ENCODE results near the gene PPARA.
A peak's percentile ranks its signal among the peaks of the same experiment; 100 is the strongest.

Gene PPARA

DNA sequence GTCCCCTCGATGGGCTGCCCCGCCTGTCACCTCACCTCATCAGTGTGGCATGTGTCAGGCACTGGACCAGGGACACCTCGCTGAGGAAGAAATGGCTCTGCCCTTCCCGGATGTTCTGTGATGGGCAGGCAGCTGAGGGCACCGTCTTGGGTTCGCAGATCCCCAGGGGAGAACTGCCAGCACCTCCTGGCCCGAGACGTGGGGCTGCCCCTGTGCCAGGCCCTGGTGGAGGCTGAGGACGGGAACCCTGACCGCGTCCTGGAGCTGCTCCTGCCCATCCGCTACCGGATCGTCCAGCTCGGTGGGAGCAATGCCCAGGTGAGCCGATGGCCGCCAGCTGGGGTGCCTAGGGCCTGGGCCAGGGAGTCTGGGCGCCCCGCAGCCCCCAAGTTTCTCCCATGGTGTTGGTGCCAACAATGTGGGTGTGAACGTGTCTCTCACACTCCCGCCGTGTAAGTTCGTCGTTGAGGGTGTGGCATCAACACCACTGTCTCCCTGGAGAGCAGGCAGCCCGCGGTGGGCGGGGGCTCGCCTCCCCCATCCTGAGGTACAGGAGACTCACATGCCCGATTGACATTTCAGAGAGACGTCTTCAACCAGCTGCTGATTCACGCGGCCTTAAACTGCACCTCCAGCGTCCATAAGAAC, 139.0 kb downstream of the PPARA start:
- no peaks in the 10 kb centered on the region for H3K27me3 ChIP-seq (ENCODE audit: control insufficient read depth in 3 of 3, insufficient read depth in 3 of 3, low read depth in 1 of 3, low read length in 3 of 3)
- H3K4me2 ChIP-seq (ENCODE audit: insufficient read depth, low read length, poor library complexity, severe bottlenecking), result no peak overlapping the region
- H3K18ac ChIP-seq (ENCODE audit: low read length), result no peak overlapping the region
- H3K14ac ChIP-seq (ENCODE audit: low read length), result no peak overlapping the region
- H2AFZ ChIP-seq (ENCODE audit: low read length), result no peak overlapping the region
- no peak for DNase-seq (ENCODE audit: low spot score)
- no CpG with 5 or more reads among the region's 33 CpGs for WGBS, 2 donors (ENCODE audit: extremely low coverage in 2 of 2, insufficient read length in 2 of 2, insufficient replicate concordance in 1 of 2)
- H3K4me3 ChIP-seq (ENCODE audit: low read length in 2 of 2), result no peak overlapping the region
- peaks cover 0 to 2% of the 10 kb centered on the region in 2 donors for H3K9me3 ChIP-seq (replicated peaks in 1 of 2; ENCODE audit: control insufficient read depth in 2 of 2, insufficient read depth in 1 of 2, low read depth in 1 of 2, low read length in 2 of 2)
- H3K4me1 ChIP-seq (ENCODE audit: control insufficient read depth in 2 of 2, insufficient read depth in 1 of 2, low read depth in 1 of 2, low read length in 2 of 2), result peaks cover 0 to 4% of the 10 kb centered on the region in 2 donors
- H3K9ac ChIP-seq (ENCODE audit: low read depth, low read length, poor library complexity), result no peak overlapping the region
- no peak overlapping the region for H3K27ac ChIP-seq (replicated peaks; ENCODE audit: low read length)
- H2BK5ac ChIP-seq (ENCODE audit: low read length), result no peak overlapping the region
- H3K36me3 ChIP-seq (replicated peaks in 1 of 2; ENCODE audit: control insufficient read depth in 2 of 2, insufficient read depth in 2 of 2, low read length in 2 of 2), result peaks cover 4 to 70% of the 10 kb centered on the region in 2 donors
- H4K8ac ChIP-seq (ENCODE audit: low read depth, low read length), result no peak overlapping the region
- H2BK12ac ChIP-seq (ENCODE audit: low read length), result no peak overlapping the region
- H2AK5ac ChIP-seq (ENCODE audit: low read depth, low read length), result no peak overlapping the region
- H4K91ac ChIP-seq (ENCODE audit: low read depth, low read length, poor library complexity), result no peak overlapping the region
- no peak overlapping the region for H2BK120ac ChIP-seq (ENCODE audit: low read depth, low read length)
- peaks cover 1% of the 10 kb centered on the region for H3K79me1 ChIP-seq (ENCODE audit: low read depth, low read length)
- no peak overlapping the region for H3K4ac ChIP-seq (ENCODE audit: low read length)
- no peak overlapping the region for H2BK15ac ChIP-seq (ENCODE audit: low read length)
- no peak overlapping the region for H3K23ac ChIP-seq (ENCODE audit: low read depth, low read length, poor library complexity)

DNA sequence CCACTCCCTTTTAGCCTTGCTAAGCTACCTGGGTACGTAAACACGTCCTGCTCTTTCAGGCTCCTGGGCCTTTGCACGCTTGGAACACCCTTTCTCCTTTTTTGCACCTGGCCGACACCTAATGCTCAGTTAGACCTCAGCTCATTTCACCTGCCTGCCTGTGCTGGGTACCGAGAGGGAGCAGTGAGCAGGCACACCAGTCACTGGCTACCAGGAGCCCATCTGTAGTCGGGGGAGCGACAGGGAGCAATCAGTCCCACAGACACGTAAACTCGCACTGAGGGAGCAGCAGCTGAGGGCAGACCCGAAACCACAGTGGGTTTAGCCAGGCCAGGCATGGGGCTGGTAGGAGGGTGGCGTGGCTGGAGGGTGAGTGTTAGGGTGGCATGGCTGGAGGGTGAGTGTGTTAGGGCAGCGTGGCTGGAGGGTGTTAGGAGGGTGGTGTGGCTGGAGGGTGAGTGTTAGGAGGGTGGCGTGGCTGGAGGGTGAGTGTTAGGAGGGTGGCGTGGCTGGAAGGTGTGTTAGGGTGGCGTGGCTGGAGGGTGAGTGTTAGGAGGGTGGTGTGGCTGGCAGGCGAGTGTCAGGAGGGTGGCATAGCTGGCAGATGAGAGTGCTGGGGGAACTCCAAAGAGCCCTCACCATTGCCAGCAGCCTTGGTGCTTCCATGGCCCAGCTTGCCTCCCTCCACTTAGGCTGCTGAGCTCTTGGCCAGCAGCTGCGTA, 140.0 kb downstream of the PPARA start:
- H2BK15ac ChIP-seq (ENCODE audit: low read length), result no peak overlapping the region
- H3K9ac ChIP-seq (ENCODE audit: low read depth, low read length, poor library complexity), result peak overlapping the region; percentile 60
- H3K27me3 ChIP-seq (ENCODE audit: control insufficient read depth in 3 of 3, insufficient read depth in 3 of 3, low read depth in 1 of 3, low read length in 3 of 3), result no peaks in the 10 kb centered on the region
- H4K8ac ChIP-seq (ENCODE audit: low read depth, low read length), result peak overlapping the region; percentile 48
- H2AFZ ChIP-seq (ENCODE audit: low read length), result no peak overlapping the region
- H3K4me1 ChIP-seq (ENCODE audit: control insufficient read depth in 2 of 2, insufficient read depth in 1 of 2, low read depth in 1 of 2, low read length in 2 of 2), result peaks cover 0 to 4% of the 10 kb centered on the region in 2 donors
- DNase-seq (ENCODE audit: low spot score), result no peak
- H3K9me3 ChIP-seq (replicated peaks in 1 of 2; ENCODE audit: control insufficient read depth in 2 of 2, insufficient read depth in 1 of 2, low read depth in 1 of 2, low read length in 2 of 2), result peaks cover 0 to 2% of the 10 kb centered on the region in 2 donors
- peaks cover 1% of the 10 kb centered on the region for H3K79me1 ChIP-seq (ENCODE audit: low read depth, low read length)
- H3K27ac ChIP-seq (replicated peaks; ENCODE audit: low read length), result no peak overlapping the region
- H2BK12ac ChIP-seq (ENCODE audit: low read length), result no peak overlapping the region
- H2BK5ac ChIP-seq (ENCODE audit: low read length), result no peak overlapping the region
- peak overlapping the region; percentile 48 for H3K18ac ChIP-seq (ENCODE audit: low read length)
- H3K23ac ChIP-seq (ENCODE audit: low read depth, low read length, poor library complexity), result peak overlapping the region; percentile 80
- H3K4ac ChIP-seq (ENCODE audit: low read length), result no peak overlapping the region
- H2BK120ac ChIP-seq (ENCODE audit: low read depth, low read length), result no peak overlapping the region
- H4K91ac ChIP-seq (ENCODE audit: low read depth, low read length, poor library complexity), result peak overlapping the region; percentile 64
- H3K14ac ChIP-seq (ENCODE audit: low read length), result peak overlapping the region; percentile 97
- no peak overlapping the region for H3K4me2 ChIP-seq (ENCODE audit: insufficient read depth, low read length, poor library complexity, severe bottlenecking)
- no CpG with 5 or more reads among the region's 17 CpGs for WGBS, 2 donors (ENCODE audit: extremely low coverage in 2 of 2, insufficient read length in 2 of 2, insufficient replicate concordance in 1 of 2)
- H3K36me3 ChIP-seq (replicated peaks in 1 of 2; ENCODE audit: control insufficient read depth in 2 of 2, insufficient read depth in 2 of 2, low read length in 2 of 2), result peaks cover 4 to 61% of the 10 kb centered on the region in 2 donors
- peak overlapping the region in 1 of 2 donors; percentile 65 for H3K4me3 ChIP-seq (ENCODE audit: low read length in 2 of 2)
- H2AK5ac ChIP-seq (ENCODE audit: low read depth, low read length), result peak overlapping the region; percentile 63

DNA sequence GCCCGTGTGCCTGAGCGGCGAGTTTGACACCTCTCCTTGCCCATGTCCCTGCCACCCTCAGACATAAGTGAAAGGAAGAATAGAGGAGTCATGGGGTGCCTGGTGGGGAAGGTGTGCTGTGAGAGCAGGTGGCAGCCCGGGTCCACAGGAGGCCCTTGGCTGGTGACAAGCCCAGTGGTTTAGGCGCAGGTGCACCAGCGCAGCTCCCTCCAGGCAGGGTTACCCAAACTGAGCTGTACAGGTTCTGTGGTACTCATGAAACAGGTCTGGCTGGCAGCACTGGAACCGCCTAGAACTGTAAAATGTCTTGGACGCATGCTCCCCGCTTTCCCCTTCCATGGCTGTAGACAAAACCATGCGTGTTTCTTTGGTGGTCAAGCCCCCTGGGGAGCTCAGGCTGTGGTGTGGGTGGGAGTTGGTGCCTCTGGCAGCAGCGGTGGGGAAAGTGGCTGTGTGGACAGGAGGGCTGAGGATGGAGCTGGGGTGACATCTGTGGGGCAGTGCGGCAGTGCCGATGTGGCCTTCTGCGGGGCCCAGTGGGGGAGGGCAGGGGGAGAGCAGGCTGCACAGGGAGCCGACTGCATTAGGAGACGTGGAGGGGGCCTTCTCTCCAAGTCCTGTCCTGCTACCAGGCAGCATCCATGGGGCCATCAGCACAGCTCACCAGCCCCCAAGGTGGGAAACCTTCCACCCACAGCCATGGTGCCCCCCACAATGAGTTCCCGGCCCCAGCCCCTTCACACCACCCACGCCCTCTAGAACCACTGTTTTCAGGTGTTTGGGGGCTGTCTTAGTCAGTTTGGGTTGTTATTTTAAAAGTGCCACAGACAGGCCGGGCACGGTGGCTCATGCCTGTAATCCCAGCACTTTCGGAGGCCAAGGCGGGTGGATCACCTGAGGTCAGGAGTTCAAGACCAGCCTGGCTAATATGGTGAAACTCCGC, 140.8 kb downstream of the PPARA start:
- WGBS, 2 donors (ENCODE audit: extremely low coverage in 2 of 2, insufficient read length in 2 of 2, insufficient replicate concordance in 1 of 2), result no CpG with 5 or more reads among the region's 23 CpGs
- Histone ChIP-seq H3K27ac (replicated peaks; ENCODE audit: low read length) (no peak overlapping the region), H3K4me1 (ENCODE audit: control insufficient read depth in 2 of 2, insufficient read depth in 1 of 2, low read depth in 1 of 2, low read length in 2 of 2) (peaks cover 6 to 7% of the 10 kb centered on the region in 2 donors), H4K8ac (ENCODE audit: low read depth, low read length) (no peak overlapping the region), H3K9ac (ENCODE audit: low read depth, low read length, poor library complexity) (peak overlapping the region; percentile 78), H2BK15ac (ENCODE audit: low read length) (no peak overlapping the region), H2BK12ac (ENCODE audit: low read length) (no peak overlapping the region), H2AFZ (ENCODE audit: low read length) (no peak overlapping the region), H2BK5ac (ENCODE audit: low read length) (no peak overlapping the region), H3K79me1 (ENCODE audit: low read depth, low read length) (peaks cover 1% of the 10 kb centered on the region), H3K23ac (ENCODE audit: low read depth, low read length, poor library complexity) (peak overlapping the region; percentile 80), H3K14ac (ENCODE audit: low read length) (peak overlapping the region; percentile 97), H3K4ac (ENCODE audit: low read length) (no peak overlapping the region), H2BK120ac (ENCODE audit: low read depth, low read length) (no peak overlapping the region), H3K9me3 (replicated peaks in 1 of 2; ENCODE audit: control insufficient read depth in 2 of 2, insufficient read depth in 1 of 2, low read depth in 1 of 2, low read length in 2 of 2) (peaks cover 0 to 2% of the 10 kb centered on the region in 2 donors), H3K4me2 (ENCODE audit: insufficient read depth, low read length, poor library complexity, severe bottlenecking) (no peak overlapping the region), H3K36me3 (replicated peaks in 1 of 2; ENCODE audit: control insufficient read depth in 2 of 2, insufficient read depth in 2 of 2, low read length in 2 of 2) (peaks cover 4 to 55% of the 10 kb centered on the region in 2 donors), H3K27me3 (ENCODE audit: control insufficient read depth in 3 of 3, insufficient read depth in 3 of 3, low read depth in 1 of 3, low read length in 3 of 3) (no peaks in the 10 kb centered on the region), H2AK5ac (ENCODE audit: low read depth, low read length) (peak overlapping the region; percentile 63), H3K4me3 (ENCODE audit: low read length in 2 of 2) (peak overlapping the region in 1 of 2 donors; percentile 4), H4K91ac (ENCODE audit: low read depth, low read length, poor library complexity) (no peak overlapping the region), H3K18ac (ENCODE audit: low read length) (peak overlapping the region; percentile 38)
- DNase-seq (ENCODE audit: low spot score), result no peak
